D341Med (cell line): Measurements from ENCODE around the gene KLHL29.
A peak's percentile ranks its signal among the peaks of the same experiment; 100 is the strongest.

Experiments
- DNase-seq: peaks from one replicate; pipeline ENCODE4 v3.0.0; 2012; ENCODE audit warnings: low spot score

The KLHL29 gene

GRCh38 chr2:23513872-23514793 lies 129.2 kb downstream of the KLHL29 start:
- DNase-seq, result no peak

GRCh38 chr2:23516520-23517256 lies 131.7 kb downstream of the KLHL29 start:
- DNase-seq, result no peak

GRCh38 chr2:23518481-23519333 lies 133.7 kb downstream of the KLHL29 start:
- no peak for DNase-seq

GRCh38 chr2:23519334-23519651 lies 134.3 kb downstream of the KLHL29 start:
- DNase-seq, result no peak

- DNase-seq, result no peak
Observed at GRCh38 chr2:23520256-23520655, 135.3 kb downstream of the KLHL29 start.

GRCh38 chr2:23521060-23521459 lies 136.1 kb downstream of the KLHL29 start:
- DNase-seq, result no peak

- no peak for DNase-seq
Observed at GRCh38 chr2:23522726-23523372, 137.9 kb downstream of the KLHL29 start.

- no peak for DNase-seq
Observed at GRCh38 chr2:23523373-23524260, 138.6 kb downstream of the KLHL29 start.

GRCh38 chr2:23524261-23524706 lies 139.3 kb downstream of the KLHL29 start:
- DNase-seq, result no peak

GRCh38 chr2:23525137-23525765 lies 140.3 kb downstream of the KLHL29 start:
- no peak for DNase-seq

GRCh38 chr2:23526114-23526513 lies 141.1 kb downstream of the KLHL29 start:
- no peak for DNase-seq

- no peak for DNase-seq
Observed at GRCh38 chr2:23526835-23527790, 142.1 kb downstream of the KLHL29 start.

- no peak for DNase-seq
Observed at GRCh38 chr2:23528171-23528570, 143.2 kb downstream of the KLHL29 start.

- no peak for DNase-seq
Observed at GRCh38 chr2:23528690-23529089, 143.7 kb downstream of the KLHL29 start.

GRCh38 chr2:23529659-23530058 lies 144.7 kb downstream of the KLHL29 start:
- DNase-seq, result no peak

GRCh38 chr2:23530206-23530908 lies 145.4 kb downstream of the KLHL29 start:
- DNase-seq, result peak; percentile 79

GRCh38 chr2:23530909-23531276 lies 145.9 kb downstream of the KLHL29 start:
- DNase-seq, result no peak

- no peak for DNase-seq
Observed at GRCh38 chr2:23531280-23531679, 146.3 kb downstream of the KLHL29 start.

GRCh38 chr2:23531881-23532280 lies 146.9 kb downstream of the KLHL29 start:
- no peak for DNase-seq
